ENCODE measurements around the gene SAP130.

SAP130 gene

GRCh38 chr2:128026448-128027277 is 1.2 kb downstream of the SAP130 start:
- peak; percentile 16 for DNase-seq (ENCODE audit: low spot score)

GRCh38 chr2:128024816-128025215 is 3.0 kb downstream of the SAP130 start:
- no peak for DNase-seq (ENCODE audit: low spot score)

GRCh38 chr2:128017561-128017960 is 10.3 kb downstream of the SAP130 start:
- no peak for DNase-seq (ENCODE audit: low spot score)

- DNase-seq (ENCODE audit: low spot score) = no peak
These were observed 11.2 kb downstream of the SAP130 start for GRCh38 chr2:128016620-128017019.

- no peak for DNase-seq (ENCODE audit: low spot score)
These were observed 15.2 kb downstream of the SAP130 start for GRCh38 chr2:128012698-128013097.

- no peak for DNase-seq (ENCODE audit: low spot score)
These were observed 19.7 kb downstream of the SAP130 start for GRCh38 chr2:128008074-128008672.

GRCh38 chr2:128004509-128004908 is 23.4 kb downstream of the SAP130 start:
- DNase-seq (ENCODE audit: low spot score) = no peak

GRCh38 chr2:128003463-128003862 is 24.4 kb downstream of the SAP130 start:
- DNase-seq (ENCODE audit: low spot score) = no peak

- DNase-seq (ENCODE audit: low spot score) = no peak
These were observed 31.7 kb downstream of the SAP130 start for GRCh38 chr2:127996160-127996559.

- no peak for DNase-seq (ENCODE audit: low spot score)
These were observed 32.1 kb downstream of the SAP130 start for GRCh38 chr2:127995725-127996124.

GRCh38 chr2:127993659-127994058 is 34.2 kb downstream of the SAP130 start:
- no peak for DNase-seq (ENCODE audit: low spot score)

- no peak for DNase-seq (ENCODE audit: low spot score)
These were observed 36.1 kb downstream of the SAP130 start for GRCh38 chr2:127991742-127992141.

- no peak for DNase-seq (ENCODE audit: low spot score)
These were observed 41.2 kb downstream of the SAP130 start for GRCh38 chr2:127986548-127987079.

- DNase-seq (ENCODE audit: low spot score) = no peak
These were observed 42.1 kb downstream of the SAP130 start for GRCh38 chr2:127985735-127986134.

- DNase-seq (ENCODE audit: low spot score) = no peak
These were observed 42.7 kb downstream of the SAP130 start for GRCh38 chr2:127985026-127985734.

GRCh38 chr2:127984551-127984950 is 43.3 kb downstream of the SAP130 start:
- no peak for DNase-seq (ENCODE audit: low spot score)

GRCh38 chr2:127969446-127969845 is 58.4 kb downstream of the SAP130 start:
- no peak for DNase-seq (ENCODE audit: low spot score)

- no peak for DNase-seq (ENCODE audit: low spot score)
These were observed 59.1 kb downstream of the SAP130 start for GRCh38 chr2:127968610-127969339.

GRCh38 chr2:127961729-127962128 is 66.1 kb downstream of the SAP130 start:
- DNase-seq (ENCODE audit: low spot score) = no peak

GRCh38 chr2:127957240-127957639 is 70.6 kb downstream of the SAP130 start:
- DNase-seq (ENCODE audit: low spot score) = no peak

GRCh38 chr2:127954857-127955256 is 73.0 kb downstream of the SAP130 start:
- no peak for DNase-seq (ENCODE audit: low spot score)

GRCh38 chr2:127953849-127954248 is 74.0 kb downstream of the SAP130 start:
- DNase-seq (ENCODE audit: low spot score) = no peak

All from SK-N-DZ (cell line).